Superior temporal gyrus (tissue), 1 donor: ENCODE results near the gene IL25.
"Not testable (repeated sequence)": the region's sequence is repeated elsewhere in the genome, so short reads cannot be mapped to it uniquely, and the experiment has no call there.

Experiments used
- DNase-seq: peaks from one replicate; pipeline ENCODE4 v3.0.0-alpha.2; 2016; ENCODE audit errors: extremely low spot score

Gene IL25

DNA sequence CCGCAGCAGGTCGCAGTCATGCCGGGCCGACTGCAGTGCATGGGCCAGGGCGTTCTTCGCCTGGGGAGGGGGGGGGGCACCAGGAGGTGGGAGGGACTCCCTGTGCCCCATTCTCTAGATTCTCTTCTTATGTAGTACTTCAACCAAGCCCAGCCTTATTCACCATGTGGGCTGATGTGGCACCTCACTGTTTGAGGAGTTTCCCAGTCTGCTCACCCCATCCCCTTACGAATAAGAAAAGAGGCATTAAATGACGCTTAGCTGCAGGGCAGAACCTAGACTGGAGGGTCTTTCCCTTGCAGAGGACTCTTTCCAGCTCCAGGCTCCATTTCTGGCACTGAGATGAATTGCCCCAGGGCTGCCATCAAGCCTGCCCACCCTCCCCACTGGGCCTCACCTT, 16.4 kb downstream of the IL25 start:
- no peak for DNase-seq

DNA sequence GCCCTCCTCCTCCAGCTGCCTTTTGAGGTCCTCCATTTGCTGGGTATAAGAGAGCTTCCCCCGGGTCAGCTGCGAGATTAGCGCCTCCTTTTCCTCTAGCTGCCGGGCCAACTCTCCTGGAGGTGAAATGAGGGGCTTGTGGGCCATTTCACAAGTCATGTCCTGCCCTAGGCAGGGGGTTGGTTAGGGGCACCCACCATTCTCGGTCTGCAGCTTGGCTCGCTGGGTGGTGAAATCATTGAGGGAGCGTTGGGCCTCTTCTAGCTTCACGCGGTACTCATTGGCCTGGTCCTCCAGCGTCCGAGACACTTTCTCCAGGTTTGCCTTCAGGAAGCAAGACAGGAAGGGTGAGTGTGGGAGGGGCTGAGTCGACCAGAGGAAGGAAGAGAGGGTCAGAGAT, 16.8 kb downstream of the IL25 start:
- no peak for DNase-seq

GRCh38 chr14:23389871-23390270, 17.3 kb downstream of the IL25 start:
- DNase-seq = not testable (repeated sequence)

DNA sequence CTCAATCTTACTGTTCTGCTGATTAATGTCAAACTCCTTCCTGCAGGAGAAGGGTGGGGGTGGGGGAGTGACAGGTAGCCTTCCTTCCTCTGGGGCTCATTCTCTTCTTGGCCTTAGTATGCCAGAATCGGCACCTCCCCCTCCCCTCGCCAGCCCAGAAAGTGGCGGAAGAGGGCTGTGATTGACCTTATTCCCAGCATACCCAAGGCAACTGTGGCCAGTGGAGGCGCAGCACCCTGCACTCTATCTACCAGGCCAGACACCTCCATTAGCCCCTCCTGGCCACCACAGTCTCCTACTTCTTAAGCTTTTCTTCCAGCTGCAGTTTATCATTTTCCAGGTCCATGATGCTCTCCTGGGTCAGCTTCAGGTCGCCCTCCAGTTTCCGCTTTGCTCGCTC, 20.0 kb downstream of the IL25 start:
- DNase-seq = no peak

GRCh38 chr14:23396126-23396525, 23.5 kb downstream of the IL25 start:
- DNase-seq = no peak

DNA sequence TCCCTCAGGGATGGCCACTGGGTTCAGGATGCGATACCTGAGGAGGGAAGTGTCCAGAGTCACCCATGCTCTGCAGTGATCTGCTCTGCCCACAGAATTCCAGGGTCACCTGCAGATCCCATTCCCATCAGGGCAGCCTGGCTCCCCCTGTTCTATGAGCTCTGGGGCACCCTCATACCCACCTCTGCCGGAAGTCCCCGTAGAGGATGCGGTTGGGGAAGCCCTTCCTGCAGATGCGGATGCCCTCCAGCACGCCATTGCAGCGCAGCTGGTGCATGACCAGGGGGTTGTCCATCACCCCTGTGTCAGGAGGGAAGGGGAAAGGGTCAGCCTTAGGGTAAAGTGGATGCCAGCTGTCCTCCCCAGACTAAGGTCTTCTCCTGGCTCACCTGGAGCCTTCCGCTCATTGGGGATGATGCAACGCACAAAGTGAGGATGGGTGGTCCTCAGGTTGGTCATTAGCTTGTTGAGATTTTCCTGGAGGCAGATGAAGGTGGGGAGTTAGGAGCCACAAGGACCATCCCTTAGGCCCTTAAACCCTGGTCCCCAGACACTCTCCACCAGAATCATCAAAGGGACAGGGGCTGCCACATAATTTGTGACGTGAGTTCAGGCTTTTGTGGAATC, 24.3 kb downstream of the IL25 start:
- DNase-seq = no peak

DNA sequence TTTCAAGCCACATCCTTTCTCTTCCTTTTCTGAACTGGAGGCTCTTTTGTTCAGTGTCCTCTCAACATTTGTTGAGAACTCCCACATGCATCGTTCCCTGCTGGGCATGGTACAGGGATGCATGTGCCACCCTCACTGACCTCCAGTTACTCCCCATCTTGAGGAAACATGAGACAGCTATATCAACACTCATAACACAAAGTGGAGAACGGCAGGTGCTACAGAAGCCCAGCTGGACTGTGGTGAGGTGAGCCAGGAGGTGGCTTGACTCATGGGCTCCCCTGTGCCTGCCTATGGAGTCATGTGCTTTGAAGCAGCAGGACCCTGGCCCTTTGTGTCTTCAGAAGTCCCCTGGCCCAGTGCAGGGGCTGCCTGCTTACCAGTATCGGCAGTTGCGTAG, 25.7 kb downstream of the IL25 start:
- DNase-seq = no peak

GRCh38 chr14:23399136-23399535, 26.5 kb downstream of the IL25 start:
- no peak for DNase-seq

GRCh38 chr14:23399591-23399990, 27.0 kb downstream of the IL25 start:
- no peak for DNase-seq

- DNase-seq = not testable (repeated sequence)
These were observed 28.0 kb downstream of the IL25 start for GRCh38 chr14:23400496-23401149.

DNA sequence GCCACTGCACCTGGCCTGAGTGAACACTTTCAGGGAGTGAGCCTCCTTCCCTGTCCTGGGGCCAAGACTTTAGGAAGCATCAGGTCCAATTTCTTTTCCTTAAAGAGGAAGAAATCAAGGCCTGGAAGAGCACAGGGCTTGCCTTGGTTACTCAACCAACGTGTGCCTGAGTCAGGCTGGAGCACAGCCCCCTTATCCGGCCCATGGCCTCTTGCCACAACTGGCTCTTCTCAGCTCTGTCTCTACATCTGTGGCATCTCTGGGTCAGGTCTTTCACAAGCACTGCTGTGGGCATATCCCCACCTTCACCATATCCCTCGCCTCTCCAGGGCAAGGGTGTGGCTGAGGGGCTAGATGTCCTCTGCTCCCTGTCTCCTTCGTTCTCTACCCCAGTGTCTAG, 28.7 kb downstream of the IL25 start:
- DNase-seq = no peak

- DNase-seq = no peak
These were observed 29.9 kb downstream of the IL25 start for GRCh38 chr14:23402296-23403138.

DNA sequence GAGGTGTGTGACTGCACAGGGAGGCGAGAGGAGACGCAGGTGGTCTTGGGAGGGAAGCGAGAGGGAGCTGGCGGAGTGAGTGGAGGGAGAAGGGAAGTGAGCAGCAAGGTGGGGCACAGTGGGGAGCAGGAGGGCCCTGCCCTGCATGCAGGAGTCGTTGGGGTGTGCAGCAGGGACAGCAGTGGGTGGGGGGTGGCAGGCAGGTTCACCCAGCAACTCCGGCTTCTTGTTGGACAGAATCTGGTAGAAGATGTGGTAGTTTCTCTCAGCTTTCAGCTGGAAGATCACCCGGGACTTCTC, 30.5 kb downstream of the IL25 start:
- no peak for DNase-seq

- DNase-seq = no peak
These were observed 31.3 kb downstream of the IL25 start for GRCh38 chr14:23403908-23404307.

DNA sequence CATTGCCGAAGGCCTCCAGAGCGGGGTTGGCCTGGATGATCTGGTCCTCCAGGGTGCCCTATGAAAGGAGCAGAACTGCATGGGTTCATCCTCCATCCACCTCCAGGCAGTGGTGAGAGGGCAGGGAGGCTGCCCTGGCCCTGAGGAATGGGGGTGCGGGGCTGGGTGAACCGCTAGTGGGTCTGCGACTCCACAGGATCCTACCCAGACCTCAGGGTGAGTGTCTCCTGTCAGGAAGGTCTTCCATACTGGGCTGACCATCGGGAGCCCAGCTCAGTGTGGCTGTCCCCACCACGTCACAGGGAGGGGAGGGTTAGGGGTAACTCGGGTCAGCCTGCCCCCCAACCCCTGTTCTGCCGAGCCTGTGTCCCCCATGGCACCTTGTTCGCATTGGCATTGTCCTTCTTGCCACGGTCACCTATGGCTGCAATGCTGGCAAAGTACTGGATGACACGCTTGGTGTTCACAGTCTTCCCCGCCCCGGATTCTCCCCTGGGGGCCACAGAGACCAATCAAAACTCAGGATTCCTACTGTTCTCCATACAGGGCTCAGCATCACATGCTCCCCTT, 31.8 kb downstream of the IL25 start:
- DNase-seq = no peak

DNA sequence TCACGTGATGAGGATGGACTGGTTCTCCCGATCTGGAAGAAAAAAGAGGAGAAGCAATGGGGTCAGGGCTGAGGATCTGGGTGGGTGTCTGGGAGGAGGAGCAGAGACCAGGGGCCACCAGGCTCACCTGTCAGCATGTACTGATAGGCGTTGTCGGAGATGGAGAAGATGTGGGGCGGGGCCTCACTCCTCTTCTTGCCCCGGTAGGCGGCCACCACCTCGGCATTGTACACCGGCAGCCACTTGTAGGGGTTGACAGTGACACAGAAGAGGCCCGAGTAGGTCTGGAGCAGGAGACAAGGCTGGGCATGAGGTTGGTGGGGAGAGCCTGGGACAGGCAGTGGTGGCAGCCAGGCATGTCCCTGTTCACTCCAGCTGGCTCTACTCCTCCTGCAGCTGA, 32.5 kb downstream of the IL25 start:
- no peak for DNase-seq

DNA sequence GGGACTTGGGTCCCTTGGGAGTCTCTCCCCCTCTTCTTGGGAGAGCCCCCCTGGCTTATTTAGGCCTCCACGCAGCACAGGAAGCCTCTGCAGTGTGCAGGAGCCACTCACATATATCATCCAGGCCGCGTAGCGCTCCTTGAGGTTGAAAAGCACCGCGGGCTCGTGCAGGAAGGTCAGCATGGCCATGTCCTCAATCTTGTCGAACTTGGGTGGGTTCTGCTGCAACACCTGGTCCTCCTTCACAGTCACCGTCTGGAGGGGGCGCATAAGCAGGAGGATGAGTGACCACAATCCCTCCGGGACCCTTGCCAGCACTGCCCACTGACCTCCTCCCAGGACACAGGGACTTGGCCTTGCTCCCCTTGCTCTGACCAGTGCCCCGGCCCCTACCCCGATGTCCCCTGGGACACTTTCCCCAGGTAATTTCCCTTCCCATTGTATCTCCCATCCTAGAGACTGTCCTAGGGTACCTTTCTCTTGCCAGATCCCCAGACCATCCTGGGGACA, 33.0 kb downstream of the IL25 start:
- DNase-seq = no peak

DNA sequence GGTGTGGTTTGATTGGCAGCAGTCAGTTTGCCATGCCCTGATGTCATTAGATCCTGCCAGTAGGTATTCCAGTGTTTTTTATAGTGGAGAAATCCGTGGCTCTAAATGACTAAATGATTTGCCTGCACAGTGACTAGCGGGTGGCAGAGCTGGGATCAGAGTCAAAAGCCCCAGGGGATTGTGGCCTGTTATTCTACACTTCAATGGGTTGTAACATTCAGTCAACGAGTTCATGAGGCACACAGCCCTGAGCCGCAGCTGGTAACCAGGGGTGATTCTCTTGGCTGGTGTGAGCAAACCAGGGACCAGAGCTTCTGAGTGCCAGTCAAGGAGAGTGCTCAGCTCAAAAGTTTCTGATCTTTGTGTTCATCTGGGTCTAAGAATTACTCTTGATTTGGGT, 33.6 kb downstream of the IL25 start:
- no peak for DNase-seq

- no peak for DNase-seq
These were observed 34.2 kb downstream of the IL25 start for GRCh38 chr14:23406725-23407355.

DNA sequence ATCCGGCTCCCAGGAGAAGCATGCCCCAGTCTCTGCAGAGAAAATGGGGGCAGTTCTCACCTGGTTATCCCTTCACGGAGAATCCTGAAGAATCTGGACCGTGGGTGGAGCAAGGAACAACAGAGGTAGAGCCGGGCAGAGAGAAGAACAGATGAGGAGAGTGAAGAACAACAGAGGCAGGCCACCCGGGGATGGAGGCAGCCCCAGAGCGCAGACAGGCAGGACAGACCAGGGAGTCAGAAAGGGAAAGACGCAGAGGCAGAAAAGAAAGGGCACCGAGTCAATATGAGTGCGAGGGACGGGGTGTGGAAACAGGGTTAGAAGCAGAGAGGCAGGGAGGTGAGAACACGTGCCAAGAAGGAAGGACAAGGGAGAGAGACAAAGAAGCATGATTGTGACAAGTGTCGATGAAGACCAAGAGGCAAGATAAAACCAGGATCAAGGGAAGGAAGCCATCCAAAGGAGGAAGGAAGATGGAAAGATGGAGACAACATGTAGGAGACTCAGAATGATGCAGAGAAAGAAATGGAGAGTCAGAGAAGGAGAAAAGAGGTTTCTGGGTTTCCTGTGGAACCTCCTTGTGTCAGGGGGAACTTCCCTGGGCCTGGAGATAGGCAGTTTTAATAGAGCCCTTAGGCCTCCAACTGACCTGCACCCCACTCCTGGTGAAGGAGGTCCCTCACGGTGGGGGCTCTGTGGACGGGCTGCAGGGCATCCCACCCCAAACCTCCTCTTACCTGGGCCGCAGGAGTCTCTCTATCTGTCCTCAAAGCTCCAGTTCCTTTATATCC, 35.1 kb downstream of the IL25 start, which contains the start of gene MYH6:
TSS of gene MYH6 (minus strand) at position 758 of the 791 bp plus-strand sequence. CDS start 1,050 bp downstream, outside the sequence.
- DNase-seq = no peak

- DNase-seq = no peak
These were observed 35.7 kb downstream of the IL25 start for GRCh38 chr14:23408307-23408630.
